Lower leg skin (tissue), 4 donors: ENCODE results near the gene GPSM1. TPM values are rescaled to one million over a fixed set of nuclear protein-coding genes. Genes with fewer than 3 reads are reported as not detected.

Source experiments
- DNase-seq, 2 donors: peaks; one replicate each; pipeline ENCODE4 v3.0.0-alpha.2; 2019; ENCODE audit warnings: low spot score in 2 of 2
- H3K4me3 ChIP-seq: fragments of 200-600 bp; sonication (generic); 2 replicates; pipeline ENCODE4 v1.5.1; 2017; ENCODE audit warnings: mild to moderate bottlenecking, low read depth; ENCODE audit not compliant: poor library complexity, severe bottlenecking
- POLR2A ChIP-seq, 2 donors: fragments of 450-650 bp; IDR thresholded peaks; one replicate each; pipeline ENCODE4 v1.6.1; 2016 to 2017; ENCODE audit warnings: antibody characterized with exemption in 2 of 2, mild to moderate bottlenecking in 1 of 2, moderate library complexity in 1 of 2
- WGBS, 2 donors: methylation state at CpG; one replicate each; pipeline ENCODE4 v1.1.5; 2018; 5-methylcytosine and 5-hydroxymethylcytosine counted together
- intact Hi-C: fragments of 100-400 bp; cut with DNase I; formaldehyde crosslinking; loops from one replicate; pipeline ENCODE4 v1.15.0; 2023; ENCODE audit warnings: low total_unique reads
- total RNA-seq, 4 donors: library from RNA; depleted of rRNA; stranded (reverse); fragments of >200 nt; gene quantifications; one replicate each; pipeline ENCODE4 v1.1.0, GENCODE V29; 2016
- TF ChIP-seq, protein P1 (sequence below), 3 donors: fragments of 450-650 bp; IDR thresholded peaks; one replicate each; pipeline ENCODE4 v1.5.1; 2016; ENCODE audit warnings: antibody characterized with exemption in 3 of 3, mild to moderate bottlenecking in 3 of 3, moderate library complexity in 2 of 3

Gene GPSM1
- total RNA-seq, 4 donors from 2014 or later = 21.0 to 37.1 (median 28.1) TPM

DNA sequence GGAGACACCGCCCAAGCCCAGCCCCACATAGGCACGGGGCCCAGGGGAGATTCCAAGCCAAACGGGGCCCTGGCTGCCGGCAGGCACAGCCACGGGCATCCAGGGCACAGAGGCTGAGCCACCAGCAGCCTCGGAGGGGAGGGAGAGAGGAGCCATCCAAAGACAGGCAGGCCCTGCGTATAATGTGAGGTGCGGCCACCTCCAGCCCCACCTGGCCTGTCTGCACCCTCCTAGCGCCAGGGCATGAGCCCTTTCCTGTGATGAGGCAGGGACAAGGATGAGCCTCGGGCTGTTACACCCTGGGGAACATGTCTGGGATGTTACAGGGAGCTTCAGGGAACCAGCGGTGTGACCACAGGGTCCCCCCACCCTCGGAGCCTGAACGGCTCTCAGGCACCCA, 22.4 kb upstream of the GPSM1 start:
- WGBS, 2 donors = 42 to 59% methylated on average over 10 to 13 of the region's 13 CpGs
- intact Hi-C loops = no loop called here
- no peak for TF ChIP-seq POLR2A (IDR thresholded peaks at IDR 0.05)
- TF ChIP-seq, protein P1, sequence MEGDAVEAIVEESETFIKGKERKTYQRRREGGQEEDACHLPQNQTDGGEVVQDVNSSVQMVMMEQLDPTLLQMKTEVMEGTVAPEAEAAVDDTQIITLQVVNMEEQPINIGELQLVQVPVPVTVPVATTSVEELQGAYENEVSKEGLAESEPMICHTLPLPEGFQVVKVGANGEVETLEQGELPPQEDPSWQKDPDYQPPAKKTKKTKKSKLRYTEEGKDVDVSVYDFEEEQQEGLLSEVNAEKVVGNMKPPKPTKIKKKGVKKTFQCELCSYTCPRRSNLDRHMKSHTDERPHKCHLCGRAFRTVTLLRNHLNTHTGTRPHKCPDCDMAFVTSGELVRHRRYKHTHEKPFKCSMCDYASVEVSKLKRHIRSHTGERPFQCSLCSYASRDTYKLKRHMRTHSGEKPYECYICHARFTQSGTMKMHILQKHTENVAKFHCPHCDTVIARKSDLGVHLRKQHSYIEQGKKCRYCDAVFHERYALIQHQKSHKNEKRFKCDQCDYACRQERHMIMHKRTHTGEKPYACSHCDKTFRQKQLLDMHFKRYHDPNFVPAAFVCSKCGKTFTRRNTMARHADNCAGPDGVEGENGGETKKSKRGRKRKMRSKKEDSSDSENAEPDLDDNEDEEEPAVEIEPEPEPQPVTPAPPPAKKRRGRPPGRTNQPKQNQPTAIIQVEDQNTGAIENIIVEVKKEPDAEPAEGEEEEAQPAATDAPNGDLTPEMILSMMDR (IDR thresholded peaks at IDR 0.05) = no peak
- H3K4me3 ChIP-seq = no peak overlapping the region
- no peak for DNase-seq

GRCh38 chr9:136305804-136306203, 21.5 kb upstream of the GPSM1 start:
- WGBS, 2 donors = 48 to 54% methylated on average over 12 to 13 of the region's 18 CpGs

DNA sequence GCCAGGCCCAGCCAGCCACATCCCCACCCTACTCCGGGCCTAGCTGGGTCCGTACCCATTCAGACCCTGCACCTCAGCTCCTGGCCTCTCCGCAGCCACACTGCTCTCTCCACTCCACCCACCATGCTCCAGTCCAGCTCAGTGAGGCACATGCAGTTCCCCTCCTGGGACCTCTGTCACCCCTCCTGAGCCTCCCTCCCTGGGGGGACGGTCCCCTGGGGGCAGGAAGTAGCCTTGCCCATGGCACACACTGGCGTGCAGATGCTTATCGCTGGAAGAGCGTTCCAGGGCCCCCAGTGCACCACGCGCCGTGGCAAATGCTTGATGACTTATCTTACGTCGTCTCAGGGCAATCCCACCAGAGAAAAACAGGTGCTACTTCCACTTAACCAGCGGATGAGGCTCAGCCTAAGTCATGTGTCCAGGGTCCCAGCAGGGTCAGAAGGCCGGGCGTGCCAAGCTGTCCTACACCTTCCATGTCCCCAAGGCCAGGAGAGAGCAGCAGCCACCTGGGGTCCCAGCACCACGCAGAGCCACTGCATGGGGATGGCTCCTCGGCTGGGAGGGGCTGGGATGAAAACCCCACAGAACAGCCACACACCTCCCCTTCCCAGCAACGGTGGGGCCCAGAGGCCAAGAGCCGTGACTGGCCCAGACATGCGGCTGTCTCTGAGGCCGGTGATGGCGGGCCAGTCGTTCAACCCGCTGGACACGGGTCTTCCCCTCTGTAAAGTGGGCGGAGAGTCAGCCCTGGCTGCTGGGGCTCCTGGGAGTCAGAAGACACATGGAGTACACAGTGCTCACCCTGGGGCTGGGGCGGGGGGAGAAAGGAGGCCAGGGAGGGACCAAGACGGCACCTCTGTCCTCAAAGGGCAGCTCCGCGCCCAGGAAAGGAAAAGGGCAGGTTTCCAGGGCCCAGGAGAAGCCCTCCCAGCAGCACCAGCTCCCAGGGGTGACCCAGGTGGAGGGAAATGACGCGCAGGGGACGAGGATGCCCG, 20.8 kb upstream of the GPSM1 start:
- TF ChIP-seq, protein P1 (IDR thresholded peaks at IDR 0.05) = no peak
- TF ChIP-seq POLR2A (IDR thresholded peaks at IDR 0.05) = no peak
- intact Hi-C loops = no loop called here
- H3K4me3 ChIP-seq = no peak overlapping the region
- DNase-seq = no peak
- WGBS, 2 donors = 36 to 40% methylated on average over 31 to 33 of the region's 34 CpGs

More at GRCh38 chr9:136305804-136306203, 21.5 kb upstream of the GPSM1 start:
- TF ChIP-seq, protein P1 (IDR thresholded peaks at IDR 0.05) = no peak
- H3K4me3 ChIP-seq = no peak overlapping the region
- intact Hi-C loops = no loop called here
- DNase-seq = no peak

DNA sequence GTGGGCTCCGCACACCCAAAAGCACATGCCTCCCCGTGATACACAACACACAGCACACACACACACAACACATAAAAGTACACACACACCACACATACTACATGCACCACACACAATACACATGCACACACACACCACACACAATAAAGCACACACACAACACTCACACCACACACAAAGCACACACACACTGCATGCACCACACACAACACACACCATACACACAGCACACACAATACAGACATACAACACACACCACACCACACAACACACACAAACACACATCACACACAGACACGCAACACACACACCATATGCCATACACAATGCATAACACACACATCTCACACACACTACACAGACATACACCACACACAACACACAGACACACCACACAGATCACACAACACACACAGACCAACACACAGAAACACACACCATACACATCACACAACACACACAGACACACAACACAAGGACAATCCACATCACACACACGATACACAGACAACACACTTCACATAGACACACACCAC, 20.1 kb upstream of the GPSM1 start:
- H3K4me3 ChIP-seq = no peak overlapping the region
- 56 to 67% methylated on average over 4 of the region's 4 CpGs for WGBS, 2 donors
- intact Hi-C loops = no loop called here

DNA sequence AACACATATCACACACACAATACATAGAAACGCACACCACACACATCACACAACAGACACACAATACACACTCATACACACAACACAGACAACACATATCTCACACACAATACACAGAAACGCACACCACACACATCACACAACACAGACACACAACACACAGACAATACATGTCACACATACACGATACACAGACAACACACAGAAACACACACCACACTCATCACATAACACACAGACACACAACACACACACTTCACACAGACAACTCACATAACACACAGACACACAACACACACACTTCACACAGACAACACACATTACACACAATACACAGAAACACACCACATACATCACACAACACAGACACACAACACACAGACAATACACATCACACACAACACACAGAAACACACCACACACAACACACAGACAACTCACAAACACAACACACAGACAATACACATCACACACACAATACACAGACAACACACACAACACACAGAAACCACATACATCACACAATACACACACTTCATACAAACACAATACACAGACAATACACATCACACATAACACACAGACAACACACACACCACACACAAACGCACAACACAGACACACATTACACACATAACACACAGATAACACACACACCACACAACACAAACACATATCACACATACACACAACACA, 19.2 kb upstream of the GPSM1 start:
- intact Hi-C loops = no loop called here

More for the DNA sequence above, 20.1 kb upstream of the GPSM1 start:
- DNase-seq = no peak
- TF ChIP-seq, protein P1 (IDR thresholded peaks at IDR 0.05) = peak in 1 of 3 donors; percentile 50
- no peak for TF ChIP-seq POLR2A (IDR thresholded peaks at IDR 0.05)

More for the DNA sequence above, 19.2 kb upstream of the GPSM1 start:
- WGBS, 2 donors = 87 to 92% methylated on average over 4 of the region's 4 CpGs
- TF ChIP-seq POLR2A (IDR thresholded peaks at IDR 0.05) = no peak
- TF ChIP-seq, protein P1 (IDR thresholded peaks at IDR 0.05) = no peak
- DNase-seq = no peak
- H3K4me3 ChIP-seq = no peak overlapping the region
